ENCODE data around the gene TNFRSF1A. TPM values are rescaled to one million over a fixed set of nuclear protein-coding genes. Genes with fewer than 3 reads are reported as not detected.

The TNFRSF1A gene
- polyA plus RNA-seq, 1 donor from 2014 or later, result 4.5 TPM

DNA sequence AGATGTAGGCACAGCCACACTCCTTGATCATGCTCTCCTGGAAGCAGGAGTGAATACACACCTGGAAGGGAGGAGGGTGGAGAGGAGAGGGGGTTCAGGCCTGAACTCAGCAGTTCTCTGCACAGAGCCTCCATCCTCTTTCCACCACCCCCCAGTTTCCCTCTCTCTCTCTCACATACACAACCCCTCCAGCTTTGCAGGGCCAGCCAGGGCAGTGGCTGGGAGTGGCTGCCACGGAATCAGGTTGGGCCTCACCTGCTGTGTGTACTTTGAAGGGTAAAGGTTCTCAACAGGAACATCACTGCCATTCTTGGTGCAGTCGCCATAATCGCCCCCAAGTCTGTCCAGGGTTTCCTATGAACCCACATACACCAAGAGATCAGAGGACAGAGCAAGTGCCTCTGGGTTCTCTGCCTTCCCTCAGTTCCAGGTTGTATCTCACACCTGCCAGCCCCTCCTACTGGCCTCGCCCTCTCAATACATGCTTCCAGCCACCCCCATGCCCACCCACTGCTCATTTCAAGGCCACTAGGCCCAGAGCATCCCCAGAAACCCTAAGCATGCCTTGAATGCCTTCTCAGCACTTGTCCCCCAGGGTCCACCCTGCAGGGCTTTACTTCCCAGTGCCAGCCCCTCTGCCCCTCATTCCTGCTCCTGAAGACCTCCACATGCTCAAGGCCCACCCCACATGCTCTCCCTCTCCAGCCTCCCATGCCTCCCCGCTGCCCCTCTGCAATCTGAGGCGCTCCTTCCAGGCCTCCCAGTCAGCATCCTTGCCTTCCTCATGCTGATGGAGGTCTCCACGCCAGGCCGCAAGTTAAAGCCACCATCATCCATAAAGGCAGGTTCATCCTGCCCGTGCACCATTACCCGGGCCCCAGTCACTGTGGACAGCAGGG is 12.9 kb upstream of the TNFRSF1A start:
- TF ChIP-seq EP300 (conservative IDR thresholded peaks at IDR 0.05; ENCODE audit: poor library complexity, severe bottlenecking), result no peak
- TF ChIP-seq, protein P1, sequence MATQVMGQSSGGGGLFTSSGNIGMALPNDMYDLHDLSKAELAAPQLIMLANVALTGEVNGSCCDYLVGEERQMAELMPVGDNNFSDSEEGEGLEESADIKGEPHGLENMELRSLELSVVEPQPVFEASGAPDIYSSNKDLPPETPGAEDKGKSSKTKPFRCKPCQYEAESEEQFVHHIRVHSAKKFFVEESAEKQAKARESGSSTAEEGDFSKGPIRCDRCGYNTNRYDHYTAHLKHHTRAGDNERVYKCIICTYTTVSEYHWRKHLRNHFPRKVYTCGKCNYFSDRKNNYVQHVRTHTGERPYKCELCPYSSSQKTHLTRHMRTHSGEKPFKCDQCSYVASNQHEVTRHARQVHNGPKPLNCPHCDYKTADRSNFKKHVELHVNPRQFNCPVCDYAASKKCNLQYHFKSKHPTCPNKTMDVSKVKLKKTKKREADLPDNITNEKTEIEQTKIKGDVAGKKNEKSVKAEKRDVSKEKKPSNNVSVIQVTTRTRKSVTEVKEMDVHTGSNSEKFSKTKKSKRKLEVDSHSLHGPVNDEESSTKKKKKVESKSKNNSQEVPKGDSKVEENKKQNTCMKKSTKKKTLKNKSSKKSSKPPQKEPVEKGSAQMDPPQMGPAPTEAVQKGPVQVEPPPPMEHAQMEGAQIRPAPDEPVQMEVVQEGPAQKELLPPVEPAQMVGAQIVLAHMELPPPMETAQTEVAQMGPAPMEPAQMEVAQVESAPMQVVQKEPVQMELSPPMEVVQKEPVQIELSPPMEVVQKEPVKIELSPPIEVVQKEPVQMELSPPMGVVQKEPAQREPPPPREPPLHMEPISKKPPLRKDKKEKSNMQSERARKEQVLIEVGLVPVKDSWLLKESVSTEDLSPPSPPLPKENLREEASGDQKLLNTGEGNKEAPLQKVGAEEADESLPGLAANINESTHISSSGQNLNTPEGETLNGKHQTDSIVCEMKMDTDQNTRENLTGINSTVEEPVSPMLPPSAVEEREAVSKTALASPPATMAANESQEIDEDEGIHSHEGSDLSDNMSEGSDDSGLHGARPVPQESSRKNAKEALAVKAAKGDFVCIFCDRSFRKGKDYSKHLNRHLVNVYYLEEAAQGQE (IDR thresholded peaks at IDR 0.05; ENCODE audit: borderline replicate concordance), result no peak

DNA sequence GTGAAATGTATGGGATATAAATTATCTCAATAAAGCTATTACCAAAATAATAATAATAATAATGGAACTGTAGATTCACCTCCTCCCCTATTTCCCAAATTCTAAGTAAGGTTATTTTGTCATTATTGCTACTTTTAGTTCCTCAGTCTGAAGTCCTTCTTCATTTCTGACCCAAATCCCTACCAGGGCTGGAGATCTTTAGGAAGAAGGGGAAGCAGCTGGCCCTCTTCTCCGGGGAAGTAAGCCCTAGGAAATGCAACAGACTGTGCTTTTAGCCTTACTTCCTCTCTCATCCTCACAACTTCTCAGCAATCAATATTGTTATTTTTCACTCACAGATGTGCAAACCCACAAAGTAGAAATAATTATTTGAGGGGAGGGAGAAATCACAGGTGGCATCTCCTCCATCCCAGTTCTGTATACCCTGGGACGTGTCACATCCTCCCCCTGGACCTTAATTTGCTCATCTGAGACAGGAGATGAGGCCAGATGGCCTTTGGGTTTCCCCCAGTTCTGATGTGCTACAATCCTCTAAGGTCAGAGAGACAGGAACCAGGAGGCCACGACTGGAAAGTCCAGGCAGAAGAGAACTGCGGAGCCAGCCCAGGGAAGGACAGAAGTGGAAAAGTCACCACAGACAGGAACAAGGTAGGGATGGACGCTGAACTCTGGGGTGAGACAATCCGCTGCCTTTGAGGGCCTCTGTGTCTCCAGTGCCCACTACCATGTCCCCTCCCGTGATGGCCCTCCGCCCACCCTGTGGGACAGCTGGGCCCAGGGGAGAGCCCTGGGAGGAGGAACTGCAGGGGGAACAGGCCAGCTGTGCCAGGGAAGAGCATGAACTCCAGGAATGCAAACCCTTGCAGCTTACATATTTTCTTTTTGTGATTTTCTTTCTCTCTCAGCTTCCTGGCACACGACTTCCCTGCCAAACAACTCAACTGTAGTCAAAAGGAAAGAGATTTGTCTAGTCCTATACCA is 10.6 kb upstream of the TNFRSF1A start:
- no peaks in the 10 kb centered on the region for H3K9me2 ChIP-seq (ENCODE audit: insufficient read depth, low read length)
- no peaks in the 10 kb centered on the region for H3K79me2 ChIP-seq (replicated peaks; ENCODE audit: insufficient read depth, low read length)
- H3K36me3 ChIP-seq (ENCODE audit: insufficient read depth, low read length), result no peaks in the 10 kb centered on the region
- no peak overlapping the region for H3K4me3 ChIP-seq (ENCODE audit: low read length)
- H3K27ac ChIP-seq (ENCODE audit: low read length), result no peak overlapping the region
- H3K4me2 ChIP-seq (ENCODE audit: low read length), result no peak overlapping the region
- no peaks in the 10 kb centered on the region for H4K20me1 ChIP-seq (ENCODE audit: insufficient read depth)
- no peaks in the 10 kb centered on the region for H3K9me3 ChIP-seq (ENCODE audit: low read length)
- H3F3A ChIP-seq (ENCODE audit: insufficient read depth, low read length, poor library complexity, severe bottlenecking), result no peaks in the 10 kb centered on the region
- no peak overlapping the region for H3K9ac ChIP-seq (ENCODE audit: low read length)
- H2AFZ ChIP-seq (ENCODE audit: low read depth, low read length), result no peak overlapping the region
- TF ChIP-seq MXI1 (conservative IDR thresholded peaks at IDR 0.05; ENCODE audit: poor library complexity, severe bottlenecking), result no peak
- no peak for TF ChIP-seq TAF1 (IDR thresholded peaks at IDR 0.05; ENCODE audit: low read depth)
- TF ChIP-seq POLR2AphosphoS5 (IDR thresholded peaks at IDR 0.05), result no peak
- TF ChIP-seq, protein P2, sequence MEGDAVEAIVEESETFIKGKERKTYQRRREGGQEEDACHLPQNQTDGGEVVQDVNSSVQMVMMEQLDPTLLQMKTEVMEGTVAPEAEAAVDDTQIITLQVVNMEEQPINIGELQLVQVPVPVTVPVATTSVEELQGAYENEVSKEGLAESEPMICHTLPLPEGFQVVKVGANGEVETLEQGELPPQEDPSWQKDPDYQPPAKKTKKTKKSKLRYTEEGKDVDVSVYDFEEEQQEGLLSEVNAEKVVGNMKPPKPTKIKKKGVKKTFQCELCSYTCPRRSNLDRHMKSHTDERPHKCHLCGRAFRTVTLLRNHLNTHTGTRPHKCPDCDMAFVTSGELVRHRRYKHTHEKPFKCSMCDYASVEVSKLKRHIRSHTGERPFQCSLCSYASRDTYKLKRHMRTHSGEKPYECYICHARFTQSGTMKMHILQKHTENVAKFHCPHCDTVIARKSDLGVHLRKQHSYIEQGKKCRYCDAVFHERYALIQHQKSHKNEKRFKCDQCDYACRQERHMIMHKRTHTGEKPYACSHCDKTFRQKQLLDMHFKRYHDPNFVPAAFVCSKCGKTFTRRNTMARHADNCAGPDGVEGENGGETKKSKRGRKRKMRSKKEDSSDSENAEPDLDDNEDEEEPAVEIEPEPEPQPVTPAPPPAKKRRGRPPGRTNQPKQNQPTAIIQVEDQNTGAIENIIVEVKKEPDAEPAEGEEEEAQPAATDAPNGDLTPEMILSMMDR (IDR thresholded peaks at IDR 0.05; ENCODE audit: poor library complexity, severe bottlenecking), result no peak
- TF ChIP-seq EZH2 (IDR thresholded peaks at IDR 0.05; ENCODE audit: borderline replicate concordance, insufficient read depth, low read length, poor library complexity, severe bottlenecking), result no peak
- TF ChIP-seq RAD21 (conservative IDR thresholded peaks at IDR 0.05), result no peak
- TF ChIP-seq, protein P1 (IDR thresholded peaks at IDR 0.05; ENCODE audit: borderline replicate concordance), result no peak
- no peak for TF ChIP-seq SMC3 (conservative IDR thresholded peaks at IDR 0.05; ENCODE audit: poor library complexity)
- no peak for TF ChIP-seq EP300 (conservative IDR thresholded peaks at IDR 0.05; ENCODE audit: poor library complexity, severe bottlenecking)
- no peaks in the 10 kb centered on the region for H3K27me3 ChIP-seq (ENCODE audit: insufficient read depth, low read depth, low read length)

More for the DNA sequence above, 12.9 kb upstream of the TNFRSF1A start:
- Histone ChIP-seq H3K79me2 (replicated peaks; ENCODE audit: insufficient read depth, low read length) (no peaks in the 10 kb centered on the region), H4K20me1 (ENCODE audit: insufficient read depth) (no peaks in the 10 kb centered on the region), H3F3A (ENCODE audit: insufficient read depth, low read length, poor library complexity, severe bottlenecking) (no peaks in the 10 kb centered on the region), H3K9me3 (ENCODE audit: low read length) (no peaks in the 10 kb centered on the region), H3K4me3 (ENCODE audit: low read length) (no peak overlapping the region), H2AFZ (ENCODE audit: low read depth, low read length) (no peak overlapping the region), H3K36me3 (ENCODE audit: insufficient read depth, low read length) (no peaks in the 10 kb centered on the region), H3K27ac (ENCODE audit: low read length) (no peak overlapping the region), H3K27me3 (ENCODE audit: insufficient read depth, low read depth, low read length) (no peaks in the 10 kb centered on the region), H3K9ac (ENCODE audit: low read length) (no peak overlapping the region), H3K9me2 (ENCODE audit: insufficient read depth, low read length) (no peaks in the 10 kb centered on the region), H3K4me2 (ENCODE audit: low read length) (no peak overlapping the region)
